Breast epithelium (tissue), 4 donors: ENCODE data around the gene TMED10. TPM values are rescaled to one million over a fixed set of nuclear protein-coding genes. Genes with fewer than 3 reads are reported as not detected.

Experiments used
- DNase-seq, 2 donors: peaks; one replicate each; pipeline ENCODE4 v3.0.0-alpha.2; 2019; ENCODE audit warnings: low spot score in 2 of 2
- H3K27ac ChIP-seq, 2 donors: fragments of 200-600 bp; sonication (generic) in 1 of 2; one replicate each; pipeline ENCODE4 v1.5.1; 2016 to 2019; ENCODE audit warnings: mild to moderate bottlenecking in 1 of 2
- H3K27me3 ChIP-seq, 2 donors: fragments of 200-600 bp; sonication (generic) in 1 of 2; one replicate each; pipeline versions ENCODE4 v1.5.1 to v1.6.0; 2017 to 2019; ENCODE audit warnings: control low read depth in 1 of 2, mild to moderate bottlenecking in 1 of 2
- H3K36me3 ChIP-seq: fragments of 200-600 bp; one replicate; pipeline ENCODE4 v1.5.1; 2019
- H3K4me1 ChIP-seq, 2 donors: fragments of 200-600 bp; sonication (generic); one replicate each; pipeline ENCODE4 v1.5.1; 2016 to 2019; ENCODE audit warnings: control low read depth in 1 of 2
- H3K4me3 ChIP-seq, 3 donors: fragments of 200-600 bp; sonication (generic); 1 replicate in 2 of 3; 2 replicates in 1 of 3; pipeline ENCODE4 v1.5.1; 2016 to 2019; ENCODE audit warnings: mild to moderate bottlenecking in 3 of 3, moderate library complexity in 2 of 3
- H3K9me3 ChIP-seq, 2 donors: fragments of 200-600 bp; sonication (generic) in 1 of 2; one replicate each; pipeline ENCODE4 v1.5.1; 2016 to 2019; ENCODE audit warnings: control low read depth in 1 of 2
- CTCF ChIP-seq, 3 donors: fragments of 450-650 bp; IDR thresholded peaks; one replicate each; pipeline ENCODE4 v1.5.1; 2016 to 2017; ENCODE audit warnings: antibody characterized with exemption in 3 of 3, mild to moderate bottlenecking in 3 of 3, moderate library complexity in 3 of 3
- POLR2A ChIP-seq: fragments of 450-650 bp; IDR thresholded peaks from one replicate; pipeline ENCODE4 v1.6.1; 2016; ENCODE audit warnings: antibody characterized with exemption, mild to moderate bottlenecking, moderate library complexity
- POLR2AphosphoS5 ChIP-seq, 3 donors: sonication (generic); formaldehyde crosslinking; IDR thresholded peaks; one replicate each; pipeline ENCODE4 v1.6.1; 2017; ENCODE audit warnings: antibody characterized with exemption in 3 of 3
- intact Hi-C: fragments of 100-400 bp; cut with DNase I; formaldehyde crosslinking; loops from one replicate; pipeline ENCODE4 v1.15.1; 2023; ENCODE audit warnings: low total_unique reads
- total RNA-seq, 3 donors: library from RNA; depleted of rRNA; stranded (reverse); fragments of >200 nt; gene quantifications; one replicate each; pipeline ENCODE4 v1.1.0, GENCODE V29; 2016

Gene TMED10
- total RNA-seq, 3 donors from 2014 or later = 263 to 443 (median 285) TPM

DNA sequence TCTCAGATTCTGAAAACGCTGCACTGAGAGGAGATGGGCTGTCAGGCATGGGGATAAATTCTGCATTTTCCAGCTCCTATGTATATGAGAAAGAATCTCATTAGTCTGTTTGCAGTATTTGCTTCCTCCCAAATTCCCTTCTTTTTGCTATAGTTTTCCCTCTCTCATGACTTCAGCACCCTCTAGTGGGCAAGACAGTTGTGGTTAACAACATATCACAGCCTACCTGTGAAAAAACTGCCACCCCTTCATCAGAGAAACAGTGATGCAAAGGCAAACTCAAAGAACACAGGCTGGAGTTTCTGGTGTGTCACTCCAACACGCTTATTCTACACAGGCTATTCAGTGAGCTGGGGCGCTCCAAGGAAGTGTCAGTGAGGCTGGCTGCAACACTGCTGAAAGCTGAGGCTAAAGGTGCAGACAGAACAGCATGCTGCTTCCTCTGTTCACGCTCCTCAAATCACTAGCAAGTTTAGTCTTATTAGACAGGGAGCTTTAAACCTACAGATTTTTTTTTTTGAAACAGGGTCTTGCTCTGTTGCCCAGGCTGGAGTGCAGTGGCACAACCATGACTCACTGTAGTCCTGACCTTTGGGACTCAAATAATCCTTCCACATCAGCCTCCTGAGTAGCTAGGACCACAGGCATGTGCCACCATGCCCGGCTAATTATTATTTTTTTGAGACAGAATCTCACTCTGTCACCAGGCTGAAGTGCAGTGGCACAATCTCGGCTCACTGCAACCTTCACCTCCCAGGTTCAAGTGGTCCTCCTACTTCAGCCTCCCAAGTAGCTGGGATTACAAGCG is 87.6 kb downstream of the TMED10 start:
- H3K9me3 ChIP-seq = no peaks in the 10 kb centered on the region
- TF ChIP-seq POLR2AphosphoS5 (IDR thresholded peaks at IDR 0.05) (no peak), CTCF (IDR thresholded peaks at IDR 0.05) (peak; percentile 55 to 81 (median 79))
- H3K27me3 ChIP-seq = no peaks in the 10 kb centered on the region
- intact Hi-C loops = loop anchor here (10.0 kb wide), 1 partner anchor 174 kb away; no protein-coding TSS in a partner anchor
- DNase-seq = no peak
- H3K4me3 ChIP-seq = no peak overlapping the region
- no peaks in the 10 kb centered on the region for H3K4me1 ChIP-seq
- no peak overlapping the region for H3K27ac ChIP-seq
- peaks cover 4% of the 10 kb centered on the region for H3K36me3 ChIP-seq

DNA sequence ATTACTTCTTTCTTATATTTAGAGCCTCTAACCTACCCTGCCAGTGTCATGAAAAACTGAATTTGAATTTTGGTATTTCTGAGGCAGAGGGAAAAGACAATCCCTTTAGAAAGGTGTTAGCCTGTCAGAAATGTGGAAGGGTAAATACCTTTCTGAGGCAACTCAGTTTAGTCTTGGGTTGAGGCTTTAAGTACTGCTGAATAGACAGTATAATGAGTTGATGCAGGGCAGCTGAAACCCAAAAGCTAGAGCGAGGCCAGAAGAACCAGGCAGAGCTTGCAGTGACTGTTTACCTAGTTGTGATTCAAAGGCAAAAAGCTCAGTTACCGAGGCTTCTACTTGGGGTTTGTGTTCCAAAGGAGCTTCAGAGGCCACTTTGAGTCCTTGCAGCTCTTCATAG is 88.3 kb downstream of the TMED10 start:
- Histone ChIP-seq H3K9me3 (no peaks in the 10 kb centered on the region), H3K4me1 (no peaks in the 10 kb centered on the region), H3K4me3 (no peak overlapping the region), H3K27me3 (no peaks in the 10 kb centered on the region), H3K27ac (no peak overlapping the region), H3K36me3 (peaks cover 4% of the 10 kb centered on the region)
- intact Hi-C loops = loop anchor here (10.0 kb wide), 1 partner anchor 173 kb away; no protein-coding TSS in a partner anchor
- TF ChIP-seq POLR2AphosphoS5 (IDR thresholded peaks at IDR 0.05) (no peak), POLR2A (no peak), CTCF (IDR thresholded peaks at IDR 0.05) (no peak)
- DNase-seq = no peak

DNA sequence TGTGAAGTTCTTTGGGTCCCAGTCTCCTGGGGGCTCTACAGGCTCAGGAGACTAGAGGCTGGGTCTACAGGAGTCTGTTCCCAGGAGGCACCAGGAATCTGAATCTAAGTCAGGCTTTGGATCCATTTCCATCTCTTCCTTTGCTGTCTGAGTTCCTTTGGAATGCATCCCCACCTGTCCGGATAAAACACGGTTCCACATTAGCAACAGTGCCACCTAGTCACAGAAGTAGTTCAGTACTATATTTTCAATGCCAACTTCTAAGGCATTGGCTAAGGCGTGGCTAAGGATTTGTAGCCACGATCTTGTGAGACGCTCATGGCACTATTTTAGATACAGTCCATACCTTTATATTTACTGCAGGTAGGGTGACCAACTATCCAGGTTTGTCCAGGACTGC is 91.9 kb downstream of the TMED10 start:
- H3K36me3 ChIP-seq = peaks cover 4% of the 10 kb centered on the region
- no peaks in the 10 kb centered on the region for H3K9me3 ChIP-seq
- H3K4me3 ChIP-seq = no peak overlapping the region
- H3K27me3 ChIP-seq = no peaks in the 10 kb centered on the region
- H3K4me1 ChIP-seq = no peaks in the 10 kb centered on the region
- TF ChIP-seq POLR2AphosphoS5 (IDR thresholded peaks at IDR 0.05) (no peak), CTCF (IDR thresholded peaks at IDR 0.05) (peak in 1 of 3 donors; percentile 17), POLR2A (no peak)
- intact Hi-C loops = loop anchor here (10.0 kb wide), 1 partner anchor 170 kb away; no protein-coding TSS in a partner anchor
- DNase-seq = no peak
- no peak overlapping the region for H3K27ac ChIP-seq

- DNase-seq = no peak
Measured at GRCh38 chr14:75083271-75083670, 93.1 kb downstream of the TMED10 start.

More at GRCh38 chr14:75083271-75083670, 93.1 kb downstream of the TMED10 start:
- H3K4me3 ChIP-seq = no peak overlapping the region
- intact Hi-C loops = loop anchor here (10.0 kb wide), 1 partner anchor 168 kb away; no protein-coding TSS in a partner anchor
- H3K27me3 ChIP-seq = no peaks in the 10 kb centered on the region
- no peak overlapping the region for H3K27ac ChIP-seq
- H3K9me3 ChIP-seq = no peaks in the 10 kb centered on the region
- no peaks in the 10 kb centered on the region for H3K4me1 ChIP-seq
- TF ChIP-seq CTCF (IDR thresholded peaks at IDR 0.05) (no peak), POLR2AphosphoS5 (IDR thresholded peaks at IDR 0.05) (no peak), POLR2A (no peak)
- peaks cover 4% of the 10 kb centered on the region for H3K36me3 ChIP-seq
